Anterior cingulate cortex (tissue), 58 donors: Measurements from ENCODE around the gene RPL31.

ENCODE experiments used
- DNase-seq, 58 donors: peaks; one replicate each; lab custom pipeline; 2025; lab: John Stamatoyannopoulos, UW

Gene RPL31

DNA sequence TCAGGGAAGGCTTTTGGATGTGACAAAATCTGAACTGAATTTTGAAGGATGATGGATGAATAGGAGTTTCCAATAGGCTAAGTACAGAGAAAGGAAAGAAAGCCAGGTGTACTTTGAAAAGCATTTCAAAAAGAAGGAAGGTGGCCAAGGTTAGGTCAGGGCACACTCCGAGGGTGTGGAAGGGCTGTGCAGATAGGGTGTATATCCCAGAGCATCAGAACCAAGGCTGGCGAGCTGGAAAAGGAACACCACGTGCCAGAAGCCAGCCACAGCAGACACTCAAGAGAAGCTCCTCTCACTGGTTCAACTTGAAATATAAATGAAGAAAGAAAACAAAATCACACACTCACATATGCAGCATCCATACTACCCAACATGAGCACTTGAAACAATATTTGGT, 51.0 kb downstream of the RPL31 start:
- DNase-seq = no peak
